Hematopoietic multipotent progenitor cell treated with erythropoietin and hydrocortisone succinate and interleukin-3 and kit ligand, for 17 days (in vitro differentiated cells): ENCODE data around the gene HOXB2.

Experiments
- DNase-seq: peaks from one replicate; pipeline ENCODE4 v3.0.0-alpha.2; 2015; ENCODE audit warnings: low spot score

HOXB2 gene

GRCh38 chr17:48552466-48553189, 7.7 kb upstream of the HOXB2 start:
- DNase-seq, result no peak

DNA sequence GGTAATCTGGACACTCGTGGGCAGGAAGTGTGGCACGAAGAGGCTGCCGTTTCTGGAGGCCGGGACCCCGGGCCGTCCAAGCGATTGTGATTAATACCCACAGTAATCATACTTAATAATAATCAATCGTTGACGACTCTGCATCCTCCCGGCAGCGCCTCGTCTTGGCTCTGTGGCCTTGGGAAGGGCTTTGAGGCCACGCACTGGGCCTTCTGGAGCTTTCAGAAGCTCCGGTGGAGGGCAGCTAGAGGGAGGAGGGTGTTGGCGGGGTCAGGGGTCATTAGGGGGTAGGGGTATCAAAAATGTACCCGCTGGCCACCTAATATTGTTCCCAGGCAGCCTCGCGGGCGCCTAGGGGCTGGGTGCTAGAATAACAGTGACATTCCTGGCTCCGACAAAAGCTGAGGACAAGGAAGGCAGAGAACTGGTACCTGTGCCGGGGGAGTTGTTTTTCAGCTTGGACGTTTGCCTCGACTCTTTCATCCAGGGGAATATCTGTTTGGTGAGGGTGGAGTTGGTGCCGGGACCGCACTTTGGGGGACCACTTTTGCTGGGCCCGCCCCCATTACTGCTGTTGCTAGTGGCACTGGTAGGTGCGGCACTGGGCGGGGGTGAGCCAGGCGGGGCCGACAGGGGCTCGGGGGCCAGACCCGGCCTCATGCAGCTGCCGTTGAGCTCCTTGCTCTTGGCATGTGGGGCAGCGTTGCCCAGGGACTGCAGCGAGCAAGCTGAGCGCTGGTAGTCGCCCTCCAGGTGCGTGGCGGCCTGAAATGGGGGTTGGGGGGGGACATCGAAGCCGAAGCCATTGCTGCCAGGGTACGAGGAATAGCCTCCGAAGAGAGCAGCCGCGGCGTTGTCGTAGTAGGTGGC, 6.9 kb upstream of the HOXB2 start:
- DNase-seq, result no peak

DNA sequence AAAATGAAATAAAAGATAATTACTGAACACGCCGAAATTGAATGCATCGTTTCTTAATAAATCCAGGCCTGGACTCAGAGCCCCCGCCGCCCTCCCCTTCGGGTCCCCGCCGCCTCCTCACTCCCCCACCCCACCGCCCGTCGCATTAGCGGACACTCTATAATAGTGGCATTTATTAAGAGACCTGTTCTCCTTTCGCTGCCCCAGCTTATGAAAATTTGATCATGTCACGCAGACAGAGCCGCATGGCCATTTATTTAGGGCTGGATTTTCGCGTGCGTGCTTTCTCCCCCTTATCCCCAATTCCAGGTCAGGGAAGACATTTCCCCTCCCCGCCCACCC, 6.3 kb upstream of the HOXB2 start:
- no peak for DNase-seq

GRCh38 chr17:48550502-48551213, 5.7 kb upstream of the HOXB2 start:
- DNase-seq, result no peak

DNA sequence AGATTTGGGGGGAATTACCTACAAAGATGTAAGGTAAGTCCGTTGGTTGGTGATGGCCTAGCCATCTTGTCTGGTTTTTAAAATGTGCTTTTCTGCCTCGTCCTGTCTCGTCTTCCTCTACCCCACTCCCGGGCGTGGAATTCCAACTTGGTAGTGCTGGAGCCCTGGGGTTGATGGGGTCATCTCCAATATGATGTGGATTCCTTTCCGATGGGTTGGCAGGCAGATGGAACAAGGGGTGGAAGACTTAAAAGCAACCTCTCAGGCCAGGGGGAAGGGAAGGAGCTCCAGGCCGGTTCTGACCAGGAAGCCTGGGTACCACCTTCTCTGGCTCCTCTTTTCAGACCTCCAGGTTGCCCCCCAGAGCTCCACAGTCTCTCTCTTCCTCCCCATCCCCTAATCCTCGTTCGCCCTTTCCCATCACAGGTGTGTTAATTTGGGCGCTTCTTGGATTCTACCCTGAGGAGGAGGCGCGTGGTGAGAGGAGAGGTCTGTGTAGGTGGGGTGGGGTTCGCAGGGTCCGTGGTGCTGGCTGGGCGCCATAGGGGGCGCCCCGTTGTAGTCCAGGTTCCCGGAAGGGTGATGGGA, 5.1 kb upstream of the HOXB2 start:
- no peak for DNase-seq

- no peak for DNase-seq
Measured at GRCh38 chr17:48549281-48549630, 4.3 kb upstream of the HOXB2 start.

DNA sequence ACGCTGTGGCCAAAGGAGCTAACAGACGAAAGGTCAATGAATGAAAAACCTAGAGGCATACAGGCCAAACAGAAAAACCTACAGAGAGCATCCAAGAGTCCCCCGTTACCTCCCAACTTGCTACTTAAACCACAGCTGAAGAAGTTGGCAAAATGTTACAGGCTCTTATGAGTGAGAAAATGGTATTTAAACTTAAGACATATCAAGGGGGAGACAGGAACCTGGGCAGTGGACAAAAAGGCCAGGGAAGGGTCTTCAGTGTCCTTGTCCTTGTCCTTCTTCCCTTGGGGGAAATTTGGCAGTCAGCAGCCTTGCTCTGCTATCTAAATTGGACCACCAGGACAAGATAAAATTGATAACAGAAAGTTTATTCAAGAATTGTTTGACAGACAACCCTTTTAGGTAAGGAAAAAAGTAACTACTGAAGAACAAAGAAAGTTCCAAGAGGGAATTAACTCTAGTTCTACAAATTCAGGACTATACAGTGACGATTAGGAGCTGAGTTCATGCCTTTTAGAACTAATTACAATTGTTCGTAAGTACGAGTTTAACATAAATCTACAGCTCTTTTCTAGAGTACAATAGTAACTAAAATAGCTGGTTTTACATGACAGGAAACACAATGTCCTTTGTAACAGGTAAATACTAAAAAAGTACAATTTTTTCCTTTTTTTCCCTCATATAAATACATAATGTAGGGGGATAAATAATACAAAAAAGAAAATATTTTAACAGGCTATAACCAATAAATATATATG, 3.8 kb upstream of the HOXB2 start:
- peak; percentile 17 for DNase-seq

- DNase-seq, result peak; percentile 59
Measured at GRCh38 chr17:48547808-48548522, 3.1 kb upstream of the HOXB2 start.

- peak; percentile 58 for DNase-seq
Measured at GRCh38 chr17:48546924-48547807, 2.3 kb upstream of the HOXB2 start.

- DNase-seq, result no peak
Measured at GRCh38 chr17:48546137-48546923, 1.4 kb upstream of the HOXB2 start.

GRCh38 chr17:48545539-48545938, 630 bp upstream of the HOXB2 start:
- no peak for DNase-seq

GRCh38 chr17:48544349-48545021, 424 bp downstream of the HOXB2 start:
- DNase-seq, result peak; percentile 30

DNA sequence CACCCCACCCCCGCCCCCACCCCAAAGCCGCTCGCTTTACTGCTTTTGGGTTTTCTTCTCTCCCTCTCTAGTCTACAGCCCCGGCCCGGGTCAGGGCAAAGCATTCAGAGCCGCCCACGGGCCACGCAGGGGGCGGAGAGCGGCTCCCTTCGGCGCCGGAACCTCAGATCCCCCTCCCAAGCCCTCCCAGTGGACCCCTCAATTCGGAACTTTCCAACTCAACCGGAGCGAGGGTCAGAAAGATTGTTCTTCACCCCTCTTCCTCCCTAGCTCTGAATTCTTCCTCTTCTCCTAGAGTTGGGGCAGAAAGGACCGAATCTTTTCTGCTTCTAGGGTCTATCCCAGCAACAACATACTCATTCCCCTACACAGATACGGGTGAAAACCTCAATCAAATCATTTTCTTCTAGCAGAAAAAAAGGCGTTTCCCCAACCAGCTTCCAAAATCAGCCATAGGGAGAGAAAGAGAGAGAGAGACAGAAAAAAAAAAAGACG, 1.0 kb downstream of the HOXB2 start:
- DNase-seq, result peak; percentile 45

- peak; percentile 69 for DNase-seq
Measured at GRCh38 chr17:48543107-48543853, 1.6 kb downstream of the HOXB2 start.

- no peak for DNase-seq
Measured at GRCh38 chr17:48542698-48543106, 2.2 kb downstream of the HOXB2 start.

- peak; percentile 60 for DNase-seq
Measured at GRCh38 chr17:48542114-48542656, 2.7 kb downstream of the HOXB2 start.

DNA sequence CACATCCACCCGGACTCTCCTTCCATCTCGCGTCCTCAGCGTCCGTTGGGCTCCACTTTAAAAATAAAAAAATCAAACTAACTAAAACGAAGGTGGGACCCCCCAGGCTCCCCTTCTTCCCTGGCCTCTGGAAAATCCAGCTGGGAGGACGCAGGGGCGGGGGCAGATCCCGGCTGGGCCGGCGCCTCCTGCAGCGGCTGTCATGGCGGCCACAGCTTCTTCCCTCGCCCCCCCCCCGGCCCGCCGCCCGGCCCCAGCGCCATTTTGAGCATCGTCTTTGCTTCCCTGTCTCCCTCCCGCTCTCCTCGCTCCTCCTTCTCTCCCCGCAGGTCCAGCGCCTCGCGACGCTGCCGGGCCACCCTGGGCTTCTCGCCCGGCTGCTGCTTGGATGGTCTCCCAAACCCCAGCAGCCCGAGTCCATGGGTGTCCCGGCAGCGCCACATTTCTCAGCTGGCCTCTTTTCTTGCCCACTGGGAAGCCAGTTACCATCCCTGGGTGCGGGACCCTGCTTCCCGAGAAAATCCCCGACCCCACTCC, 3.3 kb downstream of the HOXB2 start:
- peak; percentile 51 for DNase-seq
